Measurements from ENCODE around the gene CD96.
"Not testable (repeated sequence)": the region's sequence is repeated elsewhere in the genome, so short reads cannot be mapped to it uniquely, and the experiment has no call there.

CD96 gene

GRCh38 chr3:111635403-111635802 lies 93.4 kb downstream of the CD96 start:
- no peak for DNase-seq

DNA sequence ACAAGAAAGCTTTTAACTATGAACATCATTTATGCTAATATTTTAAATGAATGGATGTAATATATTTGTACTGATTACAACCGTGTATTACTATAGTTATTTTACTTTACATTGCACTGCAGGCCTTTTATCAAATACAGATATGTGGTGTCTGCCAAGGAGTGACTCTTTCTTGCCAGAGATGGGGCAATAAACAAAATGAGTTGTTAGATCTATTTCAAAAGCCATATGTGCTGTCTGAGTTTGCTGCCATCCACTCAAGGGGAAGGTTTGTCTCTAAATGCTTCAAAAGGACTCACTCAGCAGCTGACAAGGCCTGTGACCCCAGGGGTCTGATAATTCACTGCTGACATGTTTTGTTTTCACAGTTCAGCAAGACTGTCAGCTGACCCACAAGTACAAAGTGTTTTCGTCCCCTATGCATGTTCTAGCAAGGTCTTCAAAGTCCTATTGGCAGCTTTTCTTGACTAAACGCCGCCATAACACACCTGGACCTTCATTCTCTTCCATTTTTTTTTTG lies 94.4 kb downstream of the CD96 start:
- peak in 1 of 2 experiments; percentile 7 for DNase-seq

DNA sequence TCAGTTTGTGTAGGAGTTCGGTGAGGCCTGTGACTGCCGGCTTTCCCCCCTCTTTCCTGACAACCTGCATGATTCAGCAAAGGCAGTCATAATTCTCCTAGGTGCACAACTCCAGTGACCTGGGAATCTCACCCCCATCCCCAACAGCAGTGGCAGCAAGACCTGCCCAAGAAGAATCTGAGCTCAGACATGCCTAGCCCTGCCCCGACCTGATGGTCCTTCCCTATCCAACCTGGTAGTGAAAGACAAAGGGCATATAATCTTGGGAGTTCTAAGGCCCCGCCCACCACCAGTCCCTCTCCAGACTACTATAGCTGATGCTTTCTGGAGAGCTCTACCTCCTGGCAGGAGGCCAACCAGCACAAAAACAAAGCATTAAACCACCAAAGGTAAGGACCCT lies 97.3 kb downstream of the CD96 start:
- DNase-seq, result no peak

DNA sequence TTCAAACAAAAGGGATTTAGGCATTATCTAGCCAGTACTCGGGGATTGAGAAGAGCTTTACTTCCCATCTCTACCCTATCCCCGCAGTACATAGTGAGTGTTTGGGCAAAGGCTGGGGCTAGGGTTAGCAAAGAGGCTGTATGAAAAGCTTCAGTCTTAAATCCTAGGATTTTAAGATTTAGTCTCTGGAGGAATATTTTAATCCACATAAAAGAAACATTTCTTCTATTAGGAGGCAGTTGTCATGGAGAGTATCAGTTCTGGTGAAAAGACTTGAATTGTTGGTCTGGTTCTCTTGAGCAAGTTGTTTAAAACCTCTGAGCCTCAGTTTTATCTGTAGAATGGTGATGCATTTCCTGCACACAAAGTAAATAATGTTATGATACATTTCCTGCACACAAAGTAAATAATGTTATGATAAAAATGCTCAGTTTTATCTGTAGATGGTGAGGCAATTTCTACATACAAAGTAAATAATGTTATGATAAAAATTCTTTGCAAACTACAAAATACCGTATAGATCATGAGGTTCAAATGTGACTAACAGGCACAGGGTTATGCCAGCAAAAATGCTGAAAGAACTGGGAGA lies 107.1 kb downstream of the CD96 start:
- no peak for DNase-seq

- no peak for DNase-seq
Measured at GRCh38 chr3:111650378-111651275, 108.6 kb downstream of the CD96 start.

DNA sequence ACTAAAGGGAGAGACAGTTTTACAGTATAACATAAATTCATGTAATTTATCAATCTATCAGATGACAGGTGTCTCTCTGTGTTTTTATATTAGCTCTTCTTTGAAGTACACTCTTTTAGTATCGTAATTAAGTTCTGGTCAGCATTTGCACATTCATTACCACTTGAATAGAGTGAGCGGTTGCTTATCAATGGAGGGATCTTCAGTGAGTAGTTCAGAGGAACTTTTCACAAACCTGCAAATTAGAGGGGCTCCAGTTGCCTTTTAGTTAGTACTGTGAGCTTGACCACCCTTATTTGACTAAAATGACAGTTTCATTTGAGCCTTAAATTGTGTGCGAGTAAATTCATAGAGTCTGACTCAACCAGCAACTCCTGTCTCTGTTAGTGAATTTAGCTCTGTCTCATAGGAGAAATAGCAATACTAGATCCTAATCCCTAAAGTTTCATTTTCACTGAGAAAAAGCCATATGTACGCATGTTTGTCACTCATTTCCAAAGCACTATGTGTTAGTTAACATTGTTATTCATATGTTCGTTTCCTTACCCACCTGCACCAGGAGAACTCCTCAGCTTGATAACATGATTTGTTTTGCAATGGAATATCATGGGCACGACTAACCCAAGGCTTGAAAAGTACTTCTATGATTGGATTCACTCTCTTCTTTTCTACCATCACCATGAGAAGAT lies 110.6 kb downstream of the CD96 start:
- no peak for DNase-seq

DNA sequence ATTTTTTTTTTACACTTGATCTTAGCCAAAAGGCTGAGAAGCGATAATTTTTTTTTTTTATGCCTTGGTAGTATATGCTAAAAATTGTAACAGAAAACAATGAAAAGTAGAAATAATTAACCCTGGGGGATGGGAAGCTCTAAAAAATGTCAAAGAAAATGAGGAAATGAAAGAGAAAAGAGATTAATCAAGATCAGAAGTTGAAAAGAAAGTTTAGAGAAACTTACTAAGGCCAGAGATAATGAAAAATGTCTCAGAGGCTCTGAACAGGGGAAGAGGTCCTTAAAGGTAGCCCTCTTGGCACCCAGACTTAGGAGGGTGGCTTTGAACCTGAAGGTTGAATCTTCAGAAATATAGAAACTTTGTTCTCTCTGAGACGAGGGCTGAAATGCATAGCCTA lies 111.8 kb downstream of the CD96 start:
- no peak for DNase-seq

- DNase-seq, result no peak
Measured at GRCh38 chr3:111662012-111662411, 120.0 kb downstream of the CD96 start.

DNA sequence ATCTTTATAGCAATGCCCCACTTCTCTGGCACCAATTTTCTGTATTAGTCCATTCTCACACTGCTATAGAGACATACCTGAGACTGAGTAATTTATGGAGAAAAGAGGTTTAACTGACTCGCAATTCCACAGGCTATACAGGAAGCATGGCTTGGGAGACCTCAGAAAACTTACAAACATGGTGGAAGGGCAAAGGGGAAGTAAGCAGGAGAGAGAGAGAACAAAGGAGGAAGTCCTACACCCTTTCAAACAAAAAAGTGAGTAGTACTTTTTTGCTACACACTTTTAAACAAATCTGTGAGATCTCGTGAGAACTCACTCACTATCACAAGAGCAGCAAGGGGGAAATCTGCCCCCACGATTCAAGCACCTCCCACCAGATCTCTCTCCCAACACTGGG lies 120.9 kb downstream of the CD96 start:
- DNase-seq, result no peak

DNA sequence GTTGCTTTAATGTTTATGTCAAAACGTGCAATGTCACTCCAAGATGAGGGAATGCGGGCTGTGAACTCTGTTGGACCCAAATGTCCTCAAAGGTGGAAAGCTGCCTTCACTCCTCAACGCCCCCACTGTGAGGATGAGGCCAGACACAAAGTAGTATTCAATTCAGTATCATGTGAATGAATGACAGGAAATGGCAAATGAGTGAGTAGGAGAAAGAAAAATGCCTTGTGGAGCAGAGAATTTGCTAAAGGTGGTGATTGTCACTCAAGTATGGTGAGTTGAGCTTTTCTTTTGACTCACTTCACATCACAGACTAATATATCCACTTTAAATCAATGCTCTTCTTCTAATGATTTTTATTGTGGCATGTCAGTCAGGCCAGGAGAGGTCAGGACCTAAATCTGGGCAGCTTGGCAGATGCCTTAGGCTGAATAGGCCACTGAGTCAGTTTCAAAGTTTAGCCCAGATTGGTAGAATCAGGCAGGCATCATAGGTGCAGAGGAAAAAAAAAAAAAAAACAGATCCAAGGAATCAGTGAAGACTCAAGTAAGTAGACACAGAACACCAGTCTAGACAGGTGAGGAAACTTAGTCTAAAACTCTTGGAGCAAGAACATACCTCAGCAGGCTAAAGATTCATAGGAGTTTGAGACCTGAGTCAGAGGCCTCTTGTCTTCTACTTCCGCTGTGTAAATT lies 124.2 kb downstream of the CD96 start:
- no peak for DNase-seq

- DNase-seq, result no peak
Measured at GRCh38 chr3:111667170-111667569, 125.2 kb downstream of the CD96 start.

DNA sequence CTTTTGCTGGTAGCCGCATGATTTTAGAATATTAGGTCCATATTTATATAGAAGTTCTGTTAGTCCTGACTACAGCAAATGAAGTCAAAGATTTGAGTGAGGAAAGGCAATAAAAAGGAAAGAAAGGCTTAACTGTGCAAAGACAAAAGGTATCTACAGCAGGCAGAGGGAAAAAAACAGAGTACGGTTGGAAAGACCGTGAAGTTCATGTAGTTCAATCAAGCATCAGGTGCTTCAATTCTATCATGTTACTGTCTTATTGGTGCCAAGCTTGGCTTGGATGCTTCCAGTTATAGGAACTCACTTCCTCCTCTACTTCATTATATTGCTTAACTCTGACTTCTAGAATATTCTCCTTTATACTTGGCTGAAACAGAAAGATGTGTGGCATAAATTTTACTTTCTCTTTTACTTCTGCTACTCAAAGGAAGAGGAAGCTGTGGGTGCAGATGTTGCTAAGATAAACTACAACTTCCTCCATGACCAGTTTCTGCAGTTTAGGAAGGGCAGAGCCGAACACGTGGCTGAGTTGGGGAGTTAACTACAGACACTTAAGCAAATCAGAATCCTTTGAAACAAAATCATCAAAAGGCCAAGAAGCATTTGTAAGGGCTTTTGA lies 125.7 kb downstream of the CD96 start:
- no peak for DNase-seq

DNA sequence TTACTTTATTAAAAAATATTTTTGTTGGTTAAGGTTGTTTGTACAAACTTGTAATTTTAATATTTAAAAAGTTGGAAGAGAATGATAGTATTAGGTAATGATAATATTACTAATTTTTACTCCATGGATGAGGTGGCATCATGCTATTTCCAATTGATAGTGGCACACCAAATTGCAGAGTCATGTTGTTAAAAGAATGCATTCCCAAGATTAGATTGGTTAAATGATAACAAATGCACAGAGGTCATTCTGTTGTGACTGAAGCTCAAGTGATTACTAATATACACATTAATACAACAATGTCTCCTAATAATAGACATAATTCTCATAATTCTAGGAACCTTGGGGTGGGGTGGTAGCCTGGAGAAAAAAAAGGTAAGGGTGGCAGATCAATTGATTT lies 126.3 kb downstream of the CD96 start:
- DNase-seq, result no peak

DNA sequence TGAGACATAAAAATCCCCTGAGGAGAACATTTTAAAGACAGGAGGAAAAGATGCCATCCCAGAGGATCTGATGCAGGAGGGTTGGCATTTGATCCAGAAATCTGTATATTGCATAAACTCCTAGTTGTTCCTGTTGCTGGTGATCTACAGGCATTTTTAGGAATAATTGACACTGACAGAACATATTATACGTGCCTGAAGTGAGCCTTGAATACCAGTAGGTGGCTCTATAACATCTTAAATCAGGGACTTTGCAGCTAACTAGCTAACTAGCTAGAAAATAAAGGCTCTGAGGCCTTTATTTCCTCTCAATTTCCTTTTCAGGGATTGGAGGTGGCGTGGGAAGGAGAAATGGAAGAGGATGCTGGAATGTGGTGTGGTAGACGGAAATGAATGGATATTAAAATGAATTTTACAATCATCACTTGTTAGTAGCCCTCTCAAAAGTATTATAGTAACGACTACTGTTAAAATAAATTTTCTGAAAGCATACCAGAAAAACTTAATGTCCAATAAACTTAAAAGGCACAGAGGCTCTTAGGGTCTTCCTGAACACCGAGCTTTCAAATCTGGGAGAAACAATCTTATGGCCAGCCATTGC lies 127.0 kb downstream of the CD96 start:
- DNase-seq, result peak; percentile 52 to 72

- DNase-seq, result no peak
Measured at GRCh38 chr3:111669926-111670630, 128.1 kb downstream of the CD96 start.

- not testable (repeated sequence) for DNase-seq
Measured at GRCh38 chr3:111672461-111672860, 130.5 kb downstream of the CD96 start.

- DNase-seq, result peak in 1 of 2 experiments; percentile 46
Measured at GRCh38 chr3:111675846-111676210, 133.8 kb downstream of the CD96 start.

- DNase-seq, result peak; percentile 41 to 80
Measured at GRCh38 chr3:111676211-111677006, 134.4 kb downstream of the CD96 start.

DNA sequence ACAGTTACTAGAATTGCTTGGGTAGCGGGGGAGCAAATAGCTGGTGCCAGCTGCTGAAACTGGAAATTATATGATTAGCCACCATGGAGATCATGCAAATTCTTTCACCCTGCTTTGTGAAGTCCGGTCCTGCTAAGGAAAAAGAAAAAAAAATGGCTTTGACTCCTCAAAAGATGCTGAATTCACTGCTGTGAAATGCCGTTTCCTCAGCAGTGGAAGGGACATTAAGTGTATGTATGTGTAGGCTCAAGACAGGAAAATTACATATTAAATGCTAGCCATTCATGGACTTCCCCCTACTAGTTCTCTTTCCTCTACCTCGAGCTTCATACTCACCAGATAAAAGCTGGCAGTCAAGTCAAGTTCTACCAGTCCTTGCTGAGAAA lies 135.0 kb downstream of the CD96 start:
- no peak for DNase-seq

DNA sequence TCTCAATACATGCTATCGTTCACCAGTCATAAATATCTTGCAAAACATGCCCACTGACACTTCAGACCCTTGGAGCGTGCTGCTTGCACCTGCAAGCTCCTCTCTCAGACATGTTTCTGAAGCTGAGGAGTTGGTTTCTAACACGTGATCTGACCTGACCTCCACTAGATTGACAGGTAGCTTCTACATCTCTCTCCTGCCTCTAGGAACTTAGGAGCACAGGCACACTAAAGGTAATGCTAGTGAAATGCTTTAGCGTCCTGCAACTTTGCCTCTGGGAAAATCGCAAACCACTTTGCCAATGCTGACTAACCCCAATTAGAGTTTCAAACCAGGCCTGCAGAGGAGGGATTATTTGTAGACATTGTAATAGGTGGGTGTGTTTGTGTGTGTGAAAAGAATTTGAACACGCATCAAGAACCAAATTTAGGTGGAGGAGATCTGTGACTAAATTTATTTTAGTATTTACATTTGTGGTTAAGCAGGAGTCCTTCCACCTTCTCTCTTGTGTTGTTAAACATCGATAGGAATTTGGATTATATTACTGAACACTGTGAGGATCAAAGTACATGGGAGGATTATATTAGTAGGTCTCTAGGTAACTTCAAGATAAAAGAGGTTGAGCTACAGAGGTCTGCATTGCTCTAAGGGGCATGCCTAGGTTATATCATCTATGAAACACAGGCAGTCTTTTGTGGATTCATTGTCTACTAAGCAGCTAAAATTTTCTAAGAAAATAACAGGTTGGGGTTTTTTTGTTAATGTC lies 139.8 kb downstream of the CD96 start:
- no peak for DNase-seq

Data from NCI-H2081 (cell line).